AG04449 (cell line): ENCODE measurements around the gene IL1RAPL2.

Experiments used
- CTCF ChIA-PET: fragments of 350-600 bp; formaldehyde crosslinking; extraction: SDS; loops from one replicate; lab custom pipeline; 2021; ENCODE audit warnings: antibody characterized with exemption; lab: Yijun Ruan, JAX
- POLR2A ChIA-PET: fragments of 400-600, 350-600 bp; formaldehyde crosslinking; extraction: SDS; loops from one replicate; lab custom pipeline; 2020; ENCODE audit warnings: antibody characterized with exemption, inconsistent platforms; lab: Yijun Ruan, JAX
- DNase-seq: peaks from one replicate; pipeline ENCODE4 v3.0.0-alpha.2; 2010; ENCODE audit warnings: low read depth, low spot score
- H3K4me3 ChIP-seq: 2 replicates; pipeline ENCODE4 v1.5.1; 2011; ENCODE audit warnings: low read depth, mild to moderate bottlenecking, control low read depth, low read length
- TF ChIP-seq, protein P1 (sequence below): IDR thresholded peaks from one replicate; pipeline ENCODE4 v1.5.1; 2011; ENCODE audit warnings: mild to moderate bottlenecking, moderate library complexity, low read length, control low read depth, inconsistent platforms; ENCODE audit not compliant: insufficient read depth; ENCODE audit errors: missing control alignments

Gene IL1RAPL2

DNA sequence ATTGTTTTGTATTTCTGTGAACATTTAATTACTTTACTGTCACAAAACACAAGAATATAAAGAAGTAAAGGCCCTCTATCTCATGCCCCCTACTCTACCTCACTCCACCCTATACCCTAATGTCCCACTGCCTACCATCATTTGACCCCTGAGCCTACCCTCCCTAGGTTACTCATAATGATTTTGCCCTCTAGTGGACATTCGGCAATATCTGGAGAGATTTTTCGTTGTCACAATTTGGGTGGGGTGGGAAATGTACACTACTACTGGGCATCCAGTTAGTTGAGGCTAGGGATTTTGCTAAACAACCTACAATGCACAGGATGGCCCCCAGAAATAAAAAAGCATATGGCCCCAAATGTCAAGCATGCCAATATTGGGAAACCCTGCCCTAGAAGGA is 644.3 kb downstream of the IL1RAPL2 start:
- no peak overlapping the region for H3K4me3 ChIP-seq
- CTCF ChIA-PET: no interaction called here
- DNase-seq: no peak
- TF ChIP-seq, protein P1, sequence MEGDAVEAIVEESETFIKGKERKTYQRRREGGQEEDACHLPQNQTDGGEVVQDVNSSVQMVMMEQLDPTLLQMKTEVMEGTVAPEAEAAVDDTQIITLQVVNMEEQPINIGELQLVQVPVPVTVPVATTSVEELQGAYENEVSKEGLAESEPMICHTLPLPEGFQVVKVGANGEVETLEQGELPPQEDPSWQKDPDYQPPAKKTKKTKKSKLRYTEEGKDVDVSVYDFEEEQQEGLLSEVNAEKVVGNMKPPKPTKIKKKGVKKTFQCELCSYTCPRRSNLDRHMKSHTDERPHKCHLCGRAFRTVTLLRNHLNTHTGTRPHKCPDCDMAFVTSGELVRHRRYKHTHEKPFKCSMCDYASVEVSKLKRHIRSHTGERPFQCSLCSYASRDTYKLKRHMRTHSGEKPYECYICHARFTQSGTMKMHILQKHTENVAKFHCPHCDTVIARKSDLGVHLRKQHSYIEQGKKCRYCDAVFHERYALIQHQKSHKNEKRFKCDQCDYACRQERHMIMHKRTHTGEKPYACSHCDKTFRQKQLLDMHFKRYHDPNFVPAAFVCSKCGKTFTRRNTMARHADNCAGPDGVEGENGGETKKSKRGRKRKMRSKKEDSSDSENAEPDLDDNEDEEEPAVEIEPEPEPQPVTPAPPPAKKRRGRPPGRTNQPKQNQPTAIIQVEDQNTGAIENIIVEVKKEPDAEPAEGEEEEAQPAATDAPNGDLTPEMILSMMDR: no peak
- POLR2A ChIA-PET: no interaction called here

DNA sequence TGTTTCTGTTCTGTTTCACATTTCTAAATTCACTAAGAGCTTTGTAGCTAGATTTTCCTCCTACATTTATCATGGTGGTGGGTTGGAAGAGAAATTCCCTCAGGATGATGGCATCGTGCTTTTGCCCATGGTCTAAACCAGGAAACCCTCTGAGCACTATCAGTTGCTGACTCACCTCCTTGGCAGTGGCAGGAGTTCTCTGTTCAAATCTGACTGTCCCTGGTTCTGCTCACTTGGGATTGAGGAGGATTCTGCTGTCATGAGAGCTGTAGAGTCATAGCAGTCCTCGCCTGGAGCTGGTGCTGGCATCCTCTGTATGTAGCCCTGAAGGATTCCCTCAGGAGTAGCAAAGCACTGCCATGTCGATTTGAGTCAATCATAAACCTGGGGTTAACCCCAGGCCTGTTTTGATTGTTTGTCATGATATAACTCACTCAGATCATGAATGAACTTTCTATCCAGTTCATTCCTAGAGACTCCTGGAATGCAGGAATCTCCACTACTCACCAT is 645.1 kb downstream of the IL1RAPL2 start:
- H3K4me3 ChIP-seq: no peak overlapping the region
- no peak for DNase-seq
- ChIA-PET POLR2A (no interaction called here), CTCF (no interaction called here)
- TF ChIP-seq, protein P1: no peak

DNA sequence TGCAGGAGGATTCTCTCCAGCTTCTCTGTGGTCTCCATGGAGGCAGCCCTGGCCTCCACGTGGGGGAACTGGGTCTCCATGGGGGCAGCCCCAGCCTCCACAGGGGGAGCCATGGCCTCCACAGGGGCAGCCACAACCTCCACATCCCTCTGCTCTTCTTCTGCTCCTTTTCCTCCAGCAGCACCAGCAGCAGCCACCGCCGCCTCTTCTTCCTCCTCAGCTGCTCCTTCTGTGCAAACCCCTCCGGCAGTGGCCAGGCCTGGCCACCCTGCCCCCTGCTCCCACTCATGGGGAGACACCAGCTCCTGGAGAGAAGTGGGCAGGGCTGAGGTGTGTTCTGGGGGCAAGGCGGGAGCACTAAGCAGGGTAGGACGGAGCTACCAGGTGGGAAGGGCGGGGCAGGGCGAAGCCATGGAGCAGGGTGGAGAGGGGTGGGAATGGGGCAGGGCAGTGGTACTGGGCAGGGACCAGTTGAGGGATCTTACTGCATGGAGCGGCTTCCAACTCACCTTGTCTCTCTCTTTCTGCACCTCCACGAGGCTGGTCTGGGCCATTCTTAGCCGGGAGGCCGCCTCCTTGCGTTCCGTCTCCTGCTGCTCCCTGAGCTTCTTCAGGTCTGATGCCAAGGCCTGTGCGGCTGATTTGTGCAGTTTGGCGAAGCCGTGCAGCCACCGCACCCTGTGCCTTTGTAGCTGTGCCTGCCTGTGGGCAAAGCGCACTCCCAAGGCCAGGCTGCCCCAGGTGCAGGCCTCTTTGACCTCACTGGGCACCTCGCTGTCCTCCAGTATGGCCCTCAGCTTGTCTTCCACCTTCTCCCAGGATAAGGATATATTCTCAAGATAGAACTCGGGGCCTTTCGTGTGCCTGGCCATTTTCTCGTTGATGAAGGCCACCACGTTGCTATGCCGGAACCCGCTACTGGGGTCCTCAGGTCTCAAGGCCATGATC is 653.7 kb downstream of the IL1RAPL2 start:
- TF ChIP-seq, protein P1: no peak
- POLR2A ChIA-PET: no interaction called here
- H3K4me3 ChIP-seq: no peak overlapping the region
- CTCF ChIA-PET: no interaction called here
- DNase-seq: no peak

DNA sequence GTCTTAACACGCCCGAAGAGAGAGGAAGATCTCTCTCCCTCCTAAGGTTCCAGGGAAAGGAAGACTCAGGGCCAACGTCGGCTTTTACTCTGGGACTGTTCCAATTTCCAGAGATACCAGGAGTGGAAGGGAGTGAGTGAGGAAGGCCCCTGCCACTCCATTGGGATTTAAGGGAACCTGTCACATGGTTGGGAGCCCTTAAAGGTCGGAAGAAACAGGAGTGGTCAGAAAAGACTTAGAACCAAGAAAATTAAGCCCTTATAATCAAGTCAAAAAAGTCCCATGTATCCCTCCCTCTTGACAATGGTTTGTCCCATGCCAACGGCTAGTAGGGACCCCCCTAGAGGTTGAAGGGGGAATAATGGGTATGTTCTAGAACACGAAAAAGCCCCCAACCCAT is 654.6 kb downstream of the IL1RAPL2 start, which contains the start of gene TEX13A:
TEX13A (minus strand) TSS at position 59 of the 400 bp plus-strand sequence. CDS start 297 bp downstream, outside the sequence.
- POLR2A ChIA-PET: no interaction called here
- CTCF ChIA-PET: no interaction called here
- no peak within 1 kb of the TSS for H3K4me3 ChIP-seq
- DNase-seq: no peak
- TF ChIP-seq, protein P1: no peak

DNA sequence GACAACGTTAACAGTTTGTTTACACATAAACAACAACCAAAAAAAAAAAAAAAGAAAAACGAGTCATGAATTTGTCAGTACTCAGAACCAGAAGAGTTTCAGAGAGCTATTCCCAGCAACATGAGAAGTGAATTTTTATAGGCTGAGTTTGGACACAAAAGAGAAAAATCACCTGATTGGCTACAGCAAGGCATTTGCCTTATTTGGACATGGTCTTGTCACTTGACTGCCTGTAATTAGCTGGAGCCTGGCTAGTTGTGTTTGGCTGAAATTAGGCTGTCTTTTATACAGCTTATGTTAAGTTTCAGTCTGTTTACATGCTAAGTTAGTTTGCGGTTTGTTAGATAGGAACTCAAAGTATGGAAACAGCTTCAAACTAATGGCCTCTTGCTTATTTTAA is 655.4 kb downstream of the IL1RAPL2 start:
- DNase-seq: no peak

DNA sequence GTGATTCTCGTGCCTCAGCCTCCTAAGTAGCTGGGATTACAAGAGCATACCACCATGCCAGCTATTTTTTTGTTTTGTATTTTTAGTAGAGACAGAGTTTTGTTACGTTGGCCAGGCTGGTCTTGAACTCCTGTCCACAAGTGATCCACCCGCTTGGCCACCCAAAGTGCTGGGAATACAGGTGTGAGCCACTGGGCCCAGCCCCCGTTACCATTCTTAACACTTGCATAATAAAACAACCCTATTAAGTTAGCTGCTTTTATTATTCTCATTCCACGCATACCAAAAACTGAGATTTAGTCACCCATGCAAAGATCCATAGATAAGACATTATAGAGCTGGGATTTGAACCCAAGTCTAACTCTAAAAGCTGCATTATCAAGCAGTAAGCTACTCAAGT is 660.5 kb downstream of the IL1RAPL2 start:
- DNase-seq: no peak
- ChIA-PET CTCF (no interaction called here), POLR2A (no interaction called here)
- no peak overlapping the region for H3K4me3 ChIP-seq
- TF ChIP-seq, protein P1: no peak

More for the DNA sequence above, 655.4 kb downstream of the IL1RAPL2 start:
- POLR2A ChIA-PET: no interaction called here
- no peak overlapping the region for H3K4me3 ChIP-seq
- TF ChIP-seq, protein P1: no peak
- CTCF ChIA-PET: no interaction called here
